Stimulated activated CD8-positive, alpha-beta memory T cell treated with anti-CD3 and anti-CD28 coated beads, Interleukin-2, amount 100 ng/mL, for 1 hour (primary cell): ENCODE results near the gene KRI1.
"Not testable (repeated sequence)": the region's sequence is repeated elsewhere in the genome, so short reads cannot be mapped to it uniquely, and the experiment has no call there.

Experiments used
- DNase-seq, 2 donors: peaks; one replicate each; pipeline ENCODE4 v3.0.0-alpha.2; 2020; ENCODE audit warnings: low read depth in 2 of 2

Gene KRI1

GRCh38 chr19:10575011-10575716, 9.4 kb upstream of the KRI1 start:
- DNase-seq = no peak

- no peak for DNase-seq
These were observed 8.7 kb upstream of the KRI1 start for GRCh38 chr19:10574462-10574861.

GRCh38 chr19:10573793-10574192, 8.0 kb upstream of the KRI1 start:
- not testable (repeated sequence) for DNase-seq

- DNase-seq = peak; percentile 99
These were observed 3.2 kb upstream of the KRI1 start, which contains the start of gene CDKN2D for GRCh38 chr19:10568826-10569651. Gene CDKN2D (minus strand): TSS chr19:10568979. CDS start chr19:10568653, 326 bp downstream.

GRCh38 chr19:10568062-10568825, 2.4 kb upstream of the KRI1 start:
- peak in 1 of 2 donors; percentile 31 for DNase-seq

- no peak for DNase-seq
These were observed 1.8 kb upstream of the KRI1 start for GRCh38 chr19:10567656-10568055.

- peak; percentile 31 to 33 for DNase-seq
These were observed 1.0 kb upstream of the KRI1 start for GRCh38 chr19:10566658-10567410.

GRCh38 chr19:10566408-10566657, 523 bp upstream of the KRI1 start:
- DNase-seq = no peak

GRCh38 chr19:10565028-10565566, 713 bp downstream of the KRI1 start:
- DNase-seq = no peak

- no peak for DNase-seq
These were observed 3.2 kb downstream of the KRI1 start for GRCh38 chr19:10562609-10563008.

GRCh38 chr19:10560154-10560553, 5.7 kb downstream of the KRI1 start:
- DNase-seq = no peak

- no peak for DNase-seq
These were observed 8.1 kb downstream of the KRI1 start for GRCh38 chr19:10557603-10558197.

GRCh38 chr19:10555610-10555973, 10.2 kb downstream of the KRI1 start:
- no peak for DNase-seq

- DNase-seq = no peak
These were observed 10.8 kb downstream of the KRI1 start for GRCh38 chr19:10554760-10555609.

- DNase-seq = peak; percentile 37 to 42
These were observed 11.8 kb downstream of the KRI1 start for GRCh38 chr19:10553943-10554381.

- DNase-seq = no peak
These were observed 12.6 kb downstream of the KRI1 start for GRCh38 chr19:10553087-10553667.

GRCh38 chr19:10552510-10553053, 13.2 kb downstream of the KRI1 start:
- DNase-seq = no peak

- DNase-seq = no peak
These were observed 14.0 kb downstream of the KRI1 start for GRCh38 chr19:10551698-10552301.

GRCh38 chr19:10551006-10551405, 14.8 kb downstream of the KRI1 start:
- DNase-seq = not testable (repeated sequence)
